Epithelial cell of esophagus (primary cell): ENCODE measurements around the gene NEDD4L.

ENCODE experiments used
- DNase-seq: peaks from one replicate; pipeline ENCODE4 v3.0.0; 2010; ENCODE audit warnings: low read depth
- H3K4me3 ChIP-seq: 2 replicates; pipeline ENCODE4 v1.5.1; 2011; ENCODE audit warnings: mild to moderate bottlenecking, low read length, control low read depth
- CTCF ChIP-seq: IDR thresholded peaks from 2 replicates; pipeline ENCODE4 v1.5.1; 2011; ENCODE audit warnings: low read depth, mild to moderate bottlenecking, low read length, control low read depth, inconsistent platforms; ENCODE audit not compliant: insufficient read depth; ENCODE audit errors: missing control alignments

The NEDD4L gene

GRCh38 chr18:58069721-58070292 is 25.8 kb downstream of the NEDD4L start:
- no peak overlapping the region for H3K4me3 ChIP-seq
- DNase-seq = no peak
- TF ChIP-seq CTCF = no peak

DNA sequence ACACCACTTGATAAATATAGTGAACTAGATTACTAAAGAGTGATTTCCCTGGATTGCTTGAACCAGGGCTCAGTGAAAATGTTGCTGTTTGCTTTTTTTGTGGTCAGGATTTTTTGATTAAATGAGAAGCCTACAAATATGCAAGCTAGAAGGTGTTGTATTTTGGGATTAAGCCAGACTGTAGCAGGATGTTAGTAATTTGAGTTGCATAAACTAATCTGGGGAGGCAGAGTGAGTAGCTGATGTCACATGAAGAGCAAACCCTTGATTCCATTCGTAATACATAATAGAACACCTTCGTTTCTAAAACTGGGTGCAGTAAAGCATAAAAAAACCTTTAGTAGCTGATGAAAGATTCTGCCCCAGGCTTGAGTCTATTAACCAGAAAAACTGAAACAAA is 32.0 kb downstream of the NEDD4L start:
- H3K4me3 ChIP-seq = no peak overlapping the region
- peak; percentile 74 for DNase-seq
- no peak for TF ChIP-seq CTCF

DNA sequence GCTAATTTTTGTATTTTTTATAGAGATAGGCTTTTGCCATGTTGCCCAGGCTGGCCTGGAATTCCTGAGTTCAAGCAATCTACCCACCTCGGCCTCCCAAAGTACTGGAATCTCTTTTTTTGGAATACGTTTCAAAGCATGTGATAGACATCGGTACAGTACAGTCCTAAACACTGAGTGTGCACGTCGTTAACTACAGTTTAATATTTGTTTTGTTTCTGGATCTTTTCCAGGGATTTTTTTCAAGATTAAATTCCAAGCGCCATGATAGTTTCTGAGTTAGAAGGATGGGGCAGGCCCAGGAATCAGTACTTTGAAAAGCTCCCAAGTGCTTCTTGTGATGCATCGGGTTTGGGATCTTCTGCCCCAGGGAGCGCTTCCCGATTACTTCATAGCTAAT is 33.3 kb downstream of the NEDD4L start:
- no peak for DNase-seq
- TF ChIP-seq CTCF = no peak
- H3K4me3 ChIP-seq = no peak overlapping the region

GRCh38 chr18:58078889-58079573 is 35.0 kb downstream of the NEDD4L start:
- no peak overlapping the region for H3K4me3 ChIP-seq
- DNase-seq = peak; percentile 65
- no peak for TF ChIP-seq CTCF

- peak; percentile 57 for DNase-seq
Measured at GRCh38 chr18:58080451-58080850, 36.4 kb downstream of the NEDD4L start.

GRCh38 chr18:58087928-58088690 is 44.1 kb downstream of the NEDD4L start:
- H3K4me3 ChIP-seq = no peak overlapping the region
- peak; percentile 98 for DNase-seq
- no peak for TF ChIP-seq CTCF

More at GRCh38 chr18:58080451-58080850, 36.4 kb downstream of the NEDD4L start:
- H3K4me3 ChIP-seq = no peak overlapping the region
- no peak for TF ChIP-seq CTCF

- no peak for TF ChIP-seq CTCF
- H3K4me3 ChIP-seq = no peak overlapping the region
- DNase-seq = no peak
Measured at GRCh38 chr18:58088691-58089065, 44.7 kb downstream of the NEDD4L start.
